ENCODE measurements around the gene FMO5.

- no peak for TF ChIP-seq POLR2AphosphoS5 (IDR thresholded peaks at IDR 0.05)
- TF ChIP-seq, protein P1, sequence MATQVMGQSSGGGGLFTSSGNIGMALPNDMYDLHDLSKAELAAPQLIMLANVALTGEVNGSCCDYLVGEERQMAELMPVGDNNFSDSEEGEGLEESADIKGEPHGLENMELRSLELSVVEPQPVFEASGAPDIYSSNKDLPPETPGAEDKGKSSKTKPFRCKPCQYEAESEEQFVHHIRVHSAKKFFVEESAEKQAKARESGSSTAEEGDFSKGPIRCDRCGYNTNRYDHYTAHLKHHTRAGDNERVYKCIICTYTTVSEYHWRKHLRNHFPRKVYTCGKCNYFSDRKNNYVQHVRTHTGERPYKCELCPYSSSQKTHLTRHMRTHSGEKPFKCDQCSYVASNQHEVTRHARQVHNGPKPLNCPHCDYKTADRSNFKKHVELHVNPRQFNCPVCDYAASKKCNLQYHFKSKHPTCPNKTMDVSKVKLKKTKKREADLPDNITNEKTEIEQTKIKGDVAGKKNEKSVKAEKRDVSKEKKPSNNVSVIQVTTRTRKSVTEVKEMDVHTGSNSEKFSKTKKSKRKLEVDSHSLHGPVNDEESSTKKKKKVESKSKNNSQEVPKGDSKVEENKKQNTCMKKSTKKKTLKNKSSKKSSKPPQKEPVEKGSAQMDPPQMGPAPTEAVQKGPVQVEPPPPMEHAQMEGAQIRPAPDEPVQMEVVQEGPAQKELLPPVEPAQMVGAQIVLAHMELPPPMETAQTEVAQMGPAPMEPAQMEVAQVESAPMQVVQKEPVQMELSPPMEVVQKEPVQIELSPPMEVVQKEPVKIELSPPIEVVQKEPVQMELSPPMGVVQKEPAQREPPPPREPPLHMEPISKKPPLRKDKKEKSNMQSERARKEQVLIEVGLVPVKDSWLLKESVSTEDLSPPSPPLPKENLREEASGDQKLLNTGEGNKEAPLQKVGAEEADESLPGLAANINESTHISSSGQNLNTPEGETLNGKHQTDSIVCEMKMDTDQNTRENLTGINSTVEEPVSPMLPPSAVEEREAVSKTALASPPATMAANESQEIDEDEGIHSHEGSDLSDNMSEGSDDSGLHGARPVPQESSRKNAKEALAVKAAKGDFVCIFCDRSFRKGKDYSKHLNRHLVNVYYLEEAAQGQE (IDR thresholded peaks at IDR 0.05; ENCODE audit: borderline replicate concordance): no peak
- no peak for TF ChIP-seq CTCF (IDR thresholded peaks at IDR 0.05; ENCODE audit: poor library complexity, severe bottlenecking)
- no peak for TF ChIP-seq EP300 (conservative IDR thresholded peaks at IDR 0.05; ENCODE audit: poor library complexity, severe bottlenecking)
- no peak for TF ChIP-seq RAD21 (conservative IDR thresholded peaks at IDR 0.05)
- no peak for TF ChIP-seq TAF1 (IDR thresholded peaks at IDR 0.05; ENCODE audit: low read depth)
- TF ChIP-seq EZH2 (IDR thresholded peaks at IDR 0.05; ENCODE audit: borderline replicate concordance, insufficient read depth, low read length, poor library complexity, severe bottlenecking): no peak
- TF ChIP-seq MXI1 (conservative IDR thresholded peaks at IDR 0.05; ENCODE audit: poor library complexity, severe bottlenecking): no peak
These were observed 12.0 kb upstream of the FMO5 start for GRCh38 chr1:147236959-147237791.
